ENCODE data around the gene XPR1.

- TF ChIP-seq CTCF (IDR thresholded peaks at IDR 0.05) = no peak
- no peak for TF ChIP-seq EZH2 (IDR thresholded peaks at IDR 0.05; ENCODE audit: borderline replicate concordance, insufficient read depth, low read depth, low read length, poor library complexity, severe bottlenecking)
Observed at GRCh38 chr1:180597520-180597919, 34.3 kb upstream of the XPR1 start.

All from B cell (primary cell).